Activated CD8-positive, alpha-beta T cell treated with anti-CD3 and anti-CD28 coated beads for 36 hours (primary cell): ENCODE results near the gene CWC15. TPM values are rescaled to one million over a fixed set of nuclear protein-coding genes. Genes with fewer than 3 reads are reported as not detected.
A peak's percentile ranks its signal among the peaks of the same experiment; 100 is the strongest.

ENCODE experiments used
- ATAC-seq: fragments of 200-7000 bp; cut with Tn5 transposase; one replicate; pipeline ENCODE4 v1.10.0; 2021; ENCODE audit warnings: mild to moderate bottlenecking, moderate library complexity
- CTCF ChIA-PET: fragments of 350-600 bp; sonication (Branson Sonifier 250); formaldehyde crosslinking; loops from one replicate; lab custom pipeline; 2021; ENCODE audit warnings: antibody characterized with exemption; lab: Charles Lee
- POLR2A ChIA-PET: fragments of 350-600 bp; sonication (Branson Sonifier 250); formaldehyde crosslinking; loops from one replicate; lab custom pipeline; 2021; ENCODE audit warnings: antibody characterized with exemption; lab: Charles Lee
- DNase-seq: peaks from one replicate; pipeline ENCODE4 v3.0.0-alpha.2; 2020
- H3K27ac Mint-ChIP-seq: one replicate; pipeline ENCODE4 v1.8.0; 2021; ENCODE audit warnings: mild to moderate bottlenecking, mixed read lengths
- H3K27me3 Mint-ChIP-seq: one replicate; pipeline ENCODE4 v1.8.0; 2021; ENCODE audit warnings: mixed read lengths
- H3K36me3 Mint-ChIP-seq: one replicate; pipeline ENCODE4 v1.8.0; 2021; ENCODE audit warnings: low read depth, mixed read lengths
- H3K4me1 Mint-ChIP-seq: one replicate; pipeline ENCODE4 v1.8.0; 2021; ENCODE audit warnings: low read depth, mixed read lengths
- H3K4me3 Mint-ChIP-seq: one replicate; pipeline ENCODE4 v1.8.0; 2021; ENCODE audit warnings: mild to moderate bottlenecking, moderate library complexity, mixed read lengths
- H3K9me3 Mint-ChIP-seq: one replicate; pipeline ENCODE4 v1.8.0; 2021; ENCODE audit warnings: mixed read lengths
- intact Hi-C: fragments of 100-400 bp; cut with micrococcal nuclease; formaldehyde crosslinking; loops from one replicate; pipeline ENCODE4 v1.10.0; 2022
- total RNA-seq, 2 experiments: library from RNA; stranded (reverse); gene quantifications; one replicate each; pipeline ENCODE4 v1.2.3, GENCODE V29; 2021
- TF ChIP-seq, protein P1 (sequence below): fragments of 200-600 bp; IDR thresholded peaks from one replicate; pipeline ENCODE4 v1.8.0; 2022; ENCODE audit warnings: antibody characterized with exemption, mild to moderate bottlenecking

Gene CWC15
- total RNA-seq, 2 experiments from 2014 or later = 72.5 to 76.4 TPM

DNA sequence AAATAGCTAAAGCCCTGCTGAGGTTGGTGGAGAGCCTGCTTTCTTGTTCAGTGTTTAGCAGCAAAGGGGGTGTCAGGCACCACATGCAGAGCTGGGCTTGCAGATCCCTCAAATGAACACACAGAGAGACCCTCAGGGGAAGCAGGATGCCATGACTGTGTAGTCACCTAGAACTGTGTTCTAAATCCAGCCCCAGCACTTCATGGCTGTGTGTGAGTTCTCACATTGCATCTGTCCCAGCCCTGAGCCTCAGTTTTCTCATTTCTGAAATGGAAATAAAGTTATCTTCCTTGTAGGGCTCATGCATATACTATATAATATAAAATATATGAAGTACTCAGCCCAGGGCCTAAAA lies 47.1 kb downstream of the CWC15 start:
- H3K4me1 Mint-ChIP-seq = peaks cover 38% of the 10 kb centered on the region
- no peaks in the 10 kb centered on the region for H3K27me3 Mint-ChIP-seq
- ATAC-seq (no peak), DNase-seq (no peak)
- TF ChIP-seq, protein P1, sequence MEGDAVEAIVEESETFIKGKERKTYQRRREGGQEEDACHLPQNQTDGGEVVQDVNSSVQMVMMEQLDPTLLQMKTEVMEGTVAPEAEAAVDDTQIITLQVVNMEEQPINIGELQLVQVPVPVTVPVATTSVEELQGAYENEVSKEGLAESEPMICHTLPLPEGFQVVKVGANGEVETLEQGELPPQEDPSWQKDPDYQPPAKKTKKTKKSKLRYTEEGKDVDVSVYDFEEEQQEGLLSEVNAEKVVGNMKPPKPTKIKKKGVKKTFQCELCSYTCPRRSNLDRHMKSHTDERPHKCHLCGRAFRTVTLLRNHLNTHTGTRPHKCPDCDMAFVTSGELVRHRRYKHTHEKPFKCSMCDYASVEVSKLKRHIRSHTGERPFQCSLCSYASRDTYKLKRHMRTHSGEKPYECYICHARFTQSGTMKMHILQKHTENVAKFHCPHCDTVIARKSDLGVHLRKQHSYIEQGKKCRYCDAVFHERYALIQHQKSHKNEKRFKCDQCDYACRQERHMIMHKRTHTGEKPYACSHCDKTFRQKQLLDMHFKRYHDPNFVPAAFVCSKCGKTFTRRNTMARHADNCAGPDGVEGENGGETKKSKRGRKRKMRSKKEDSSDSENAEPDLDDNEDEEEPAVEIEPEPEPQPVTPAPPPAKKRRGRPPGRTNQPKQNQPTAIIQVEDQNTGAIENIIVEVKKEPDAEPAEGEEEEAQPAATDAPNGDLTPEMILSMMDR = no peak
- peak overlapping the region; percentile 84 for H3K27ac Mint-ChIP-seq
- H3K36me3 Mint-ChIP-seq = peaks cover 14% of the 10 kb centered on the region
- H3K4me3 Mint-ChIP-seq = no peak overlapping the region
- peaks cover 13% of the 10 kb centered on the region for H3K9me3 Mint-ChIP-seq
- intact Hi-C loops = no loop called here
- CTCF ChIA-PET = no interaction called here
- POLR2A ChIA-PET = no interaction called here

DNA sequence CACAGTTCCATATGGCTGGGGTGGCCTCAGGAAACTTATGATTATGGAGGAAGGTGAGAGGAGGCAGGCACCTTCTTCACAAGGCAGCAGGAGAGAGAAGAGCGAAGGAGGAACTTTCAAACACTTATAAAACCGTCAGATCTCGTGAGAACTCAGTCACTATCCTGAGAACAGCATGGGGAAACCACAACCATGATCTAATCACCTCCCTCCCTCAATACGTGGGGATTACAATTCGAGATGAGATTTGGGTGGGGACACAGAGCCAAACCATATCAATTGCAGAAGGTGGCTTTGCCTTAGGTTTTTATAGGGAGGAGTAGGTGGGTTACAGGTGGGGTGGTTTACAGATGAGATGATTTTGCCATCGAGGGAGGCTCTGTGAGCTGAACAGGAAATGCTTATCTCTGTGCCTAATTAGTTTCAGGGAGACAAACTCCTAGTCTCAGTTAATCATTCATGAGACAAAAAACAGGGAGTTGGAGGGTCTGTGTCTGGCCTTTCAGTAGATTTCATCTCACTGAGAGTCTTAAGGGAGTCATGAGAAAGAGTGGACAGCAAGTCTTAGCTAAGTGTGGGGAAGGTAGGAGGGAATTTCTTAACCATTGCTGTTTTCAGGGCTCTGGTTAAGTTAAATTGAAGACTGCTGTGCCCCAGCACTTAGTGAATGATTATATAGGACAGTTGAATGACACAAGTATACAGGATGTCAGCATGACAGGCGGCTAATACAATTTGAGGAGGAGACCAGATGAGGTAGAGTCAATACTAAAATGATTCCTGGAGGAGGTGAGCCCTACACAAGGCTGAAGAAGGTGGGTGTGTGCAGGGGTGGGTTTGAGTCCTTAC lies 47.7 kb downstream of the CWC15 start:
- CTCF ChIA-PET = interaction anchor here (1.0 kb wide), 1 partner anchor 8 kb away, joined by 3 read pairs; no protein-coding TSS in a partner anchor

DNA sequence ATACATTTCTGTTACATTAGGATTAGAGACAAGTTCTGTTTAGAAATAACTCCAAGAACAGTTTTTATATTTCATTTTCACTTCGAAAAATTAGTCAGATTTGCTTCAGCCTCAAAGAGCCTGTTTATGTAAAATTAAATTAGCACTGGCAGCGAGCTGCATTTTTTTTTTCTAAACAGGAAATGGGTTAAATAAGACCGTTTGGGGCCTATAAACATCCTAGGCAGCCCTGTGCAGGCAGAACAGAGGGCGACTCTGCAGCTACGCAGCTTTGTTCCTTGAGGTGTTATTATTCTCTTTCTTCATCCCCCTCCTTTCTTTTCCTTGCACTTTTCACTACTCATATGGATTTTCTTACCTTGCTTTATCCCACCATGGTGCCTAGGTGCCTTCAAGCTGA lies 48.7 kb downstream of the CWC15 start:
- TF ChIP-seq, protein P1 = no peak
- POLR2A ChIA-PET = interaction anchor here (0.6 kb wide), 1 partner anchor 195 kb away, joined by 3 read pairs; no protein-coding TSS in a partner anchor
- DNase-seq = peak; percentile 28
- Mint-ChIP-seq H3K27me3 (no peaks in the 10 kb centered on the region), H3K36me3 (peaks cover 14% of the 10 kb centered on the region), H3K27ac (peak overlapping the region; percentile 84), H3K4me3 (no peak overlapping the region), H3K9me3 (peaks cover 13% of the 10 kb centered on the region), H3K4me1 (peaks cover 38% of the 10 kb centered on the region)
- CTCF ChIA-PET = interaction anchor here (1.0 kb wide), 1 partner anchor 9 kb away, joined by 3 read pairs; no protein-coding TSS in a partner anchor
- ATAC-seq = peak; percentile 59
- intact Hi-C loops = no loop called here

More for the DNA sequence above, 47.7 kb downstream of the CWC15 start:
- Mint-ChIP-seq H3K4me1 (peaks cover 38% of the 10 kb centered on the region), H3K27ac (peak overlapping the region; percentile 84), H3K4me3 (no peak overlapping the region), H3K36me3 (peaks cover 14% of the 10 kb centered on the region), H3K9me3 (peaks cover 13% of the 10 kb centered on the region), H3K27me3 (no peaks in the 10 kb centered on the region)
- TF ChIP-seq, protein P1 = no peak
- intact Hi-C loops = no loop called here
- DNase-seq (no peak), ATAC-seq (peak; percentile 18)
- POLR2A ChIA-PET = interaction anchor here (0.6 kb wide), 1 partner anchor 194 kb away, joined by 3 read pairs; no protein-coding TSS in a partner anchor

DNA sequence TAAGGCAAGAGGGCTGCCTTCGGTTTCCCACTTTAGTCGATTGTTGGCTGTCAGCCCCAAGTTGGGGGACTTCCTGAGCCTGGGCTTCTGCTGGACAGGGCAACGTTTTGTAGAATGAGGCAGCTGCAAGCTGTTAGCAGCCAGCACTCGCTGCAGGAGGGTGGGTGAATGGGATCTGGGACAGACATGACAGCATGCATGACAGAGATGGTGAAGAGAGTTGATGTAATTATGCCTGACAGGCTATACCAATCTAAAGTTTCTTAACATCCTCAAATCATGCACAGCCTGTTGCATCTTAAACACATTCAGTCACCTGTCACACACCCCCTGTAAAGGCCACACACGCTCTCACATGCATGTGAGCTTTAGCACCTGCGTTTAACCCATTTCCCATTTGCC lies 49.2 kb downstream of the CWC15 start:
- intact Hi-C loops = no loop called here
- TF ChIP-seq, protein P1 = no peak
- DNase-seq = no peak
- H3K4me3 Mint-ChIP-seq = no peak overlapping the region
- H3K27ac Mint-ChIP-seq = peak overlapping the region; percentile 84
- POLR2A ChIA-PET = no interaction called here
- peaks cover 38% of the 10 kb centered on the region for H3K4me1 Mint-ChIP-seq
- H3K36me3 Mint-ChIP-seq = peaks cover 14% of the 10 kb centered on the region
- peak; percentile 25 for ATAC-seq
- CTCF ChIA-PET = interaction anchor here (0.8 to 1.0 kb wide), 2 partner anchors 10 to 301 kb away, joined by 3 read pairs; no protein-coding TSS in a partner anchor
- no peaks in the 10 kb centered on the region for H3K27me3 Mint-ChIP-seq
- peaks cover 13% of the 10 kb centered on the region for H3K9me3 Mint-ChIP-seq

DNA sequence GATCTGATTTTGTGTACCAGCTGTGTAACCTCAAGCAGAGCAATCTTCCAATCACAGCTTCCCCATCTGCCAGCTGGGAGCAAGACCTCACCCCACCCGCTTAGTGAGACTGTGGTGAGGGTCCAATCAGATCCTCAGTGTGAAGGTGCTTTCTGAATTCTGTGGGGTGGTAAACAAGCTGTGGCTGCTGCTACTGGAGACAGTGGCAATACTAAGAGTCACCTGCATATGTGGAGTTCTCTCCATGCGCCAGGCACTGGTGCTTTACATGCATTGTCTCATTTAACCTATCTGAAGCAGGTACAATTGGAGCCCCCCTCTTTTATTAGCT lies 50.4 kb downstream of the CWC15 start:
- Mint-ChIP-seq H3K27ac (no peak overlapping the region), H3K9me3 (peaks cover 13% of the 10 kb centered on the region), H3K4me3 (no peak overlapping the region), H3K4me1 (peaks cover 27% of the 10 kb centered on the region), H3K27me3 (no peaks in the 10 kb centered on the region), H3K36me3 (peaks cover 14% of the 10 kb centered on the region)
- POLR2A ChIA-PET = no interaction called here
- TF ChIP-seq, protein P1 = no peak
- intact Hi-C loops = no loop called here
- ATAC-seq = no peak
- CTCF ChIA-PET = interaction anchor here (0.7 kb wide), 1 partner anchor 11 kb away, joined by 3 read pairs; no protein-coding TSS in a partner anchor
- DNase-seq = no peak
